HG03442 (cell line): ENCODE data around the gene FOXO3.

Source experiments
- ATAC-seq: cut with Tn5 transposase; IDR thresholded peaks from one replicate; pipeline ENCODE4 v1.9.1; 2021; ENCODE audit warnings: mild to moderate bottlenecking, moderate library complexity; ENCODE audit not compliant: unreplicated experiment

FOXO3 gene

DNA sequence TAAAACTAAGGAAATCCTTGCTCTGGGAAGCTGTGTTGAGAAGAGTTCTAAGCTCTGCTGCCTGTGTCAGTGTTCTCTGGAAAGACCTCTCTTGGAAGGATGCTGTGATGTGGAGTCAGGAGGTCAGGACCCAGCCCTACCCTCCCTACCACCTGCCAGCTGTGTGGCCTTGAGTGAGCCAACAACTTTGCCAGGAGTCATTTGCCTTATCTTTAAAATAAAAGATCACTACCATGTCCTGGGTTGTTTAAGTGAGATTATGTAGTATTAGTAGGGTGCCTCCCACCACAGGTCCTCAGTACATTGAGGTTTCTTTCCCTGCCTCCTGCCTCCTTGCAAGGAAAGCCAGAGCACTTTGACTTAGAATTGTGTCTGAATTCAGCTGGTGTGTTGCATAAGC lies 64.9 kb downstream of the FOXO3 start:
- ATAC-seq, result no peak

DNA sequence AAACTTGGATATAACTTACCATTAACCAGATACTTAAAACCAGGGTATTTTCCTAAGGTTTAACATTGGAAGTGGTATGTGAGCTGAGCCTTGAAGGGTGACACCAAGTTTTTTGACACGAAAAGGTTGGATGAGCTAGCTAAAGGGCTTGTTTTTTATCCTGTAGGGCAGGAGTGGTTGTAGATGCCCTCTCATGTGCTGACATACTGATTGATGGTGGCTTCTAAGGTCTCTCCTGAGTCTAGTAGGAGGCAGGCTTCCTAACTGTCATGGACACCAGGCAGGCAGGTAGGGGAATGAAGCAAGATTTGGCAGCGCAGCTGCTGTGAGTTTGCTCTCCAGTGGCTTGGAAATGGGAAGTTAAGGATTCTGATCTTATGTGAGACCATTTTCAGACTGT lies 66.1 kb downstream of the FOXO3 start:
- ATAC-seq, result no peak

DNA sequence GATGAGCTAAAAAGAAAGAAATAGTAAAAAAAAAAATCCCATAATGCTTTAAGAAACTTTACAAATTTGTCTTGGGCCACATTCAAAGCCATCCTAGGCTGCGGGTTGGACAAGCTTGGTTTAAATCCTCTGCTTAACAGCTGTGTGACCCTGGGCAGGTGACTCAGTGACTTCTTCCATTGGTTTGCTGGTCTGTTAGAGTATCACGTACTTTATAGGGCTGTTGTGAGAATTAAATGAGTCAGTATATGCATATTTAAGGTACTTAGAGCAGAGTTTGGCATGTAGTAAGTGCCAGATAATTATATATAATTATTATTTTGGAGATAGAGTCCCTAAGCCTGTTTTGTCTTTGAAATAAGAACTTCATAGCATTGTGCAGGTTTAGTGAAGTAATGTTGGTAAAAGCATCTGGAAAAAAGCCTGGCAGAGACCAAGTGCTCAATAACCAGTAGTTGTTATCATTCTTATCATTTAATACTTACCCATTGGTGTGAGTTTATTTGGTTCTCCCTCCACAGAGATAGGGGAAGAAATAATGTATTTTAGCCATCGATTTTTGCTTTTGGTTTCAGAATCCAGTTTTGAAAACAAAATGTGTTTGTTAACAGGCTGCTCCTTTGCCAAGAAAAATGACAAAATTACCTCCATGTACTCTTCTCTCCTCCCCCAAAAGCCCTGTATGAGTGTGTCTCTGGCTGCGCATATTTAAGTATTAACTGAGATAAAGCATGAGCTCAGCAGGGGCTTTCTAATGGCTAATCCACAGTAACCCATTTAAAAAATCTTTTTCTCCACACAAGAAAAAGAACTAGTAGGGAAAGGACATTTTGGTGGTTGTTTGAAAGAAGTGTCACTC lies 67.2 kb downstream of the FOXO3 start:
- no peak for ATAC-seq

DNA sequence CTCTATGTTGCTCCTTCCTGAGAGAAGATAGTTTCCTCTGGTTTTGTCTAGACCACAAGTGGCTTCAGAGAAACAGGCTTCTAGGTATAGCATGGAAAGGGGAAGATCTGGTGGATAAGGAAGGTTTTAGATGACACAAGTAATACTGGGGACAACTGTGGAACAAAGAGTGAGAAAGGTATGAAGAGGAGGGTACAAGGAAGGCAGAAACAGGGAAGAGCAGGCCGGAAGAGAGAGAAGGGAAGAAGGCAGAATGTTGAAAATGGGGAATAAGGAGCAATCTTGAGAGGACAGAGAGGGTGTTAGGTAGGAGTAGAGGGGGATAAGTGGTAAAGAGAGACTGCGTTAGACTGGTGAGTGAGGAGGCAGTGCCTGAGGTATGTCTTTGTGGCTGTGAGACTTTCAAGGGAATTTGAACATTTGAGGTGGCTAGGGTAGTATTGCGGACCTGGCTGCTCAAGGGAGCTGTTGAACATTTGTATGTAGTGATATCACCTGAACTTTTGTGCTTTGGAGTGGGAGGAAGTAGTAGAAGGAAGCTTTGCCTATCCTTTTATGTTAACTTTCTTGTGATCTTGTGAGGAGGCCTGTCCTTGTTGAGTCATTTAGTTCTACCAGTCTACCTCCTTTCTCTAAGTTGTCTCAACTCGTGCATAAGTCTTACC lies 69.5 kb downstream of the FOXO3 start:
- ATAC-seq, result peak; percentile 46

DNA sequence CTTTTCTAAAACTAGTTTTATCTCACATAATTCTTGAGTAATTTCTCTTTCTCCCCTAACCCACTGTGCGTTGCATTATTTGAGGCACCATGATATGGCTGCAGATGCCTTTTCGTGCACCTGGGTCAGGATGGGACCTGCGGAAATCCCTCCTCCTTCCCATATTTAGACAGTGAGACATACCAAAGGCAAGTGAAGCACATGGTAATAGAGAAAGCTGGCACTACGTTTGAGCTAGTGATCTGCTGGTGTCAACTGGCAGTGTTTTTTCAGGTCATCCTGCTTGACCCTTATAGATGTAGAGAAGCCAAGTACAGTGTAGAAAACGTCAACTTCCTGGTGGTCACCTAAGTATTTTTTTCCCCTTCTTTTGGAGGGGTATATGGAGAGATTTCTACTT lies 71.7 kb downstream of the FOXO3 start:
- no peak for ATAC-seq

DNA sequence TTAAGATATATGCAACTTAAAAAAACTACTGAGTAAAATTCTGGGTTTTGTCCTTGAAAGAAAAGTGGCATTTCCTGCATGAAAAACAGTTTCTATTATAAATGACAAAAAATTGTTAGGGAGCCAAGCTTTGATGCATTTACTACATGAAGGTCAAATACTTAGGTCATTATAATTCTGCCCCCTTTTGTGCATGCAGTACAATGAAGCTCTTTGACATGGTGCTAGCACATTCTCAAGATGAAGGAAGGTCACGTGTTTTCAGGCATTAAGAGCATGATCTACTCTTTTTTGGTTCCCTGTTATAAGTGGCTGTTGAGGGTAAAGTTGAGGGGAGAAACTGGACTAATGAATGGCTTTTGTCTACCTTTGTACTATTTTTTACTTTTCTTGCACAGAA lies 72.7 kb downstream of the FOXO3 start:
- no peak for ATAC-seq

DNA sequence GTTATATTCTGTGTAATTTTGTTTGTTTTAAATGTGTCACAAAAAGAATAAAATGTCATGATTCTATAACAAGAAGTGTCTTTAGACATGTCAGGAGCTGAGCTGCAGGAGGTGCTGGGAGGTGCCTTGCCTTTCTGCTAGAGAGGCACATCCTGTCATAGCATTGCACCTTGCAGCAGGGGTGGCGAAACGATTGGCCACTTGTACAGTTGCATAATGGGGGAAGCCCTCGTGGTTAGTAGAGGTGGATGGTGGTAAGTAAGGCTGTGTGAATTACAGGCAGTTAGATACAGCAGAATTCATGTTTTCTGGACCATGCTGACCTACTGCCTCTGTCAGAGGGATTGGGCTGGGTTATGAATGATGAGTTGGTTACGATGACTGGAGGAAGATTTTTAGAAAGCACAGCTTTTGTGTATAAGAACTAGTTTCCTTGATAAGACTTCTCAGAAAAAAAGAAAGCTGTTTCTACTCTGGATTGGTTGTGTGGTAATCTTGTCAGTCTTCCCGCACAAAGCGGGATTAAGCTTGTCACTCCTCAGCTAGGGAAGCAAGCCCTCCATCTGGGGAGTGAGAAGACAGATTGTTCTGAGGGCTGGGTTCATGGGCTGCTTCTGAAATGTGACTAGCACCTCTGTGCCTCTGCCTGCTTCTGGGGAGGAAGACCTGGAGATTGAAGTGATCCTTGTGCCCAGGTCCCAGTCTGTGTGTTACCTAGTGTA lies 74.9 kb downstream of the FOXO3 start:
- ATAC-seq, result no peak

DNA sequence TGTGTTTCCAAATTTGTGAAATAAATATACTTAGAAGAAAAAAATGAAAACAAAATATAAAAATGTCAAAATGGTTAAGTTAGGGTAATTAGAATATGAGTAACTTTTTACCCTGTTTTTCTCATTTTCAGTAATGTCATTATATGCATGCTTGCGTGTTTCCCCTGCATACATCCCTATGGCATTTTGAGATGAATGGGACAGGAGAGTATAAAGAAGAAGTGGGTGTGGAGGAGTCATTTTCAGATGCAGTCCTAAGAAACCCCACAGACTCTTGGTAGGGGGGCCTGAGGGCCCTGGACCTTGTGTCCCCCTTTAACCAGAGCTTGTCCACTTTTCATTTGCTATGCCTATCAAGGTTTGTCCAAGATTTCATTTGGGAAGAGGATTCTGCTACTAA lies 77.2 kb downstream of the FOXO3 start:
- no peak for ATAC-seq

DNA sequence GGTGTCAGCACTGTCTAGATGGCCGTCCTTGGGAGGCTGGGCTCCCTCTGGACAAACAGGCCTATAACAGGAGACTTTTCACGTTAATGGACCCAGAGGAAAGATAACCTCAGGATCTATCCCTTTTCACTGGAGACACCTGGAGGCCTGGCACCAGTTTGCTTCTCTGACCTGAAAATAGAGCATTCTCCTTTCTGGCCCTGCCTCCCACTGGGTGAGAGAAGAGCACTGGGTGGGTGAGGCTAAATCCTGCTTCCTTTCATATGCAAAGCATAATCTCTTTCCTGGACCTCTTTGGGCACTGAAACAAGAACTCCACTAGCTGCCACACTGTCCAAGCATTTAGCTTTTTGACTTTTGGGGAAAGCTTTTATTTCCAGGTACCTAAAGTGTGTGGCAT lies 78.3 kb downstream of the FOXO3 start:
- no peak for ATAC-seq

DNA sequence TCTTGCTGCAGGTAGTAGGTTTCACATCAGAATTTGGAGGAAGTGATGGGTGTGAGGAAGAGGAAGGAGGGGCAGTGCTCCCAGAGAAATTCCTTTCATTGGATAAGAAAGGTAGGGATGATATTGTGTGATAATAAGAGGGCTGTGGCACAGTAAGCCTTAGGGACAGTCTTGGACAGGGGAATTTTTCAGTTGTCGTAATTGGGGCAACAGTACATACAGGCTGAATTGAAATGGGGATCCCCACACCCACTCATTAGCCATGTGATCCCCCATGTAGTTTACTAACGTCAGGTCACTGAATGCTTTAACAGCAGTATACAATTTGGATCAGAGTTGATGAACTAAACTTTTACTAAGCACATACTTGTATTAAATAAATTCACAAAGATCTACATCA lies 79.4 kb downstream of the FOXO3 start:
- no peak for ATAC-seq

DNA sequence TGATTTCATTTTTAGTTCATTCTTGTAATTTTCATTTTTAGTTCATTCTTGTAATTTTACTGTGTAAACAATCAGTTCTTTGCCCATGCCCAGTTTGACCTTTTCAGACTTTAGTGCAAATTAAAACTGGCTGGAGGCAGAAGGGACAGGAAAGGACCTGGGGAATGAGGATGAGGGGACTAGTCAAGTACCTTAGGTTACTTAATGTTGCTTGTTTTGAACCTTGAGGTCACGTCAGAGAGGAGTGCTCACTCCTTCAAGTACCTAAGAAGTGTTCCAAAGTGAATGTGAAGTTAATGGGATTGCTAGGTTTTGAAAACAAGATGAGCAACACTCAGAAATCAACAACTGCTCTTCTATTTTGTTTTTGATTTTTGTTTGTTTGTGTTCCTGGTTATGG lies 82.5 kb downstream of the FOXO3 start:
- ATAC-seq, result no peak

DNA sequence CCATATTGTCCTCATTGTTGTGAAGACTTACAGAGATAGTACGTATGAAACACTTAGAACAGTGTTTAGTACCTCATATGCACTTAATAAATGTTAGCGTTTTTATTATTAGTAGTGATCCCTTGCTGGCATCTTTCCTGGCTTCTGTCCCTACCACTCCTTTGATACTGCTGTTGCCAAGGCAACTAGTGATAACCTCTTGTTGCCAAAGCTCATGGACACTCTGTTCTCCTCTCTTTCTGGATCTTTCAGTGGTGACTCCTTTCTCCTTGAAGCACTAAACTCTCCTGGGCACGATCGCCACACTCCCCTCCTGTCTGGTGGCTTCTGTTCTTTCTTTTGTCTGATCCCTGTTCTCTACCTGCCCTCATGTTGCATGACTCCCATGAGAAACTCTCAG lies 83.5 kb downstream of the FOXO3 start:
- ATAC-seq, result no peak

DNA sequence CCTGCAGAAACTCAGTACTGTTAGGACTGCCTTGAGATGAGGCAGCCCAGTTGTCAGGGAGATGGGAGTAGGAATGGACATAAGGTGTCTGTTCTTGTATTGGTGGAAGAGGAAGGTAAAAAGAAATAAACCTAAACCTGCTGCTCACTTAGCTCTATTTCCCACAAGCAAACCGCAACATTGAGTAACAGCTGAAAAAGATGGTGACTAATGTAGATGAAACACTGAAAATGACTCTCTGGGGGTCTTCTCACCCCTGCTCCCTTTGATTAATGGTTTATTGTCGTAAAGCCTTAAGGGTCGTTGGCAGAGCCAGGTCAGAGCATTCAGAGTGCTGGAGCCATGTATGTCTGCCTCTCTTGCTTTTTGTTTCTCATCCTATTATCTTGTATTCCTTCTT lies 87.5 kb downstream of the FOXO3 start:
- ATAC-seq, result no peak

DNA sequence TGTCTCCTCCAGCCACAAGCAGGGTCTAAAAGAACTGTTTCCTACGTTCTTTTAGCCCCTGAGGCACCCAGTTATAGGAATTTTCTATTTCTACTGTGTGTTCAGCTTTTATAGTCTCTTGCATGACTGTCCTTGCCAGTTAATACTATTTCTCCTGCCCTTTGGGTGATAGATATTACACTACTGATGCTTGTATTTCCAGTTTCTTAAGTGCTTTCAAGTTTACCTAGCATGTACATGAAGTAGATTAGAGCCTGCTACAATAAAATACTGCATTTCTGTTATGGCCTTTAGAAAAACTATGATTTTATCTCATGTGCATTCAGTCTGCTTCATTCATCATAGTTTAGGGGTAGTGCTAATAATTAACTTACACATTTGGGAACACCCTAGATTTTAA lies 89.6 kb downstream of the FOXO3 start:
- ATAC-seq, result no peak

DNA sequence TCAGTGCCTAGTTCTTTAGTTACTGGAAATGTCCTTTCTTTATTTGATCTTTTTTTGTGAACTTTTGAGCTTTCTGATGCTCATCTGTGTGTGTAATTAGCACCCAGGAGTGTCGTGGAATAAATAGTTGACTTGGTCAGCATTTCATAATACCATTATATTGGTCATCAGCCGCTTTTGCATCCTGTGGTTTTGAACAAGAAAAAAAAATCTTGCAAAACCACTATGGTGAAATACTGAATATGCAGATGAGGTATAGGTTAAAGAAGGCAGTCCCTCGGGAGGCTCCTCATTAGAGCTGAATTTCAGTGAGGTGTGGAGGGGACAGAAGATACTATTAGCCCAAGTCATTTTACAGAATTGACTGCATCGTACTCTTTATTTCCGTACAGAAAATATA lies 90.1 kb downstream of the FOXO3 start:
- no peak for ATAC-seq

DNA sequence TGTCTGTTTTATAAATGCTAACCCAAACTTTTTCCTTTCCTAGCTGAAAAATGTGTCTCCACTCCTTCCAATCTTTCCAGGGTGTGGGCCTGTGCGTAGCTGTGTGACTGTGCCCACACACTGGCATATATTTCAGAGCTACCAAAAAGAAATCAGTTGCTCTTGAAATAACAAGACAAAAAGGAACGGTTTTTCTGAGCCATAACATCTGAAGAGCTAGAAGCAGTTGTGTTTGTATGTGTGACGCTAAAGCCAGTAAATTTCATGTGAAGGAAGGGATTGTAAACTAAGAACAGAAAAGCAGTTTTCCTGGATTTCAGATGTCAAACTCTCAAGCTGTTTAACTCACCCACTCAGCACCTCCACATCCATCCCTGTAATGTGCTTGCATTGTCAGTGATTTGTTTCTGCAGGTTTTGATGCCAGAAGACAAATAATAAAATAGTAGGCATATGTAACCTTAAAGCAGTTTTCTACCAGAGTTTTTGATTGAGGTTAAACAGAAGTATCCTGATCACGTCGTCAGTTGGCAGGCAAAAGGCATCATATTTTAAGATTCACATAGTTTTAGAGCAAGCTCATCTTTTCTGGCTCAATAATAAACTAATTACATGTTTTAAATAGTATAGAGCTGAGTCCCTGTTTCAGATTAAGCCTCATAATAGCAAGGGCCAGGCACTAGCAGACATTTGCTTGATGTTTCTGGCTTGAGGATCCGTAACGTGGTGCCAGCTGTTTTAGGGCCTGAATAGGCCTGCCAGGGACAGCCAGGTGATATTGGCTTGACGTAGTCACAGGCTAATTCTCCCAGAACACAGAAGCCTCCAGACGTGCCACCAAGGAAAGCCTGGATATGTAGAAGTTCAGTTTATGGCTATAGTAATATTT lies 90.9 kb downstream of the FOXO3 start:
- no peak for ATAC-seq

DNA sequence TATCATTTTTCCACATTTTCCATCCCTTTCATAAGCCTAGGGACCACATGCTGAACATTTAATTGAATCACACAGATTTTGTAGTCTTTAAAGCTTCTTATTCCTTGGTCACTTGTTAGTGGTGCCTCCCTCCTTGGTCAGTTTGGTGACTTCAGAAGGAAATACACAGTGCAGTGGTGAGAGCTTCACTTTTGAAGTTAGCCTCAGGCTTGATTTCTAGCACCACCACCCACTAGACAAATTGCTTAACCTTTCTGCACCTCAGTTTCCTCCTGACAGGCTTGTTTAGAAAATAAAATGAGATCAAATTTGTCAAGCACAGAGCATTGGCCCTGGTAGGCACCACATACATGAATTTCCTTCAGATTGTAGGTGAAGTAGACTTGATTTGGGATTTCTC lies 91.7 kb downstream of the FOXO3 start:
- ATAC-seq, result no peak

DNA sequence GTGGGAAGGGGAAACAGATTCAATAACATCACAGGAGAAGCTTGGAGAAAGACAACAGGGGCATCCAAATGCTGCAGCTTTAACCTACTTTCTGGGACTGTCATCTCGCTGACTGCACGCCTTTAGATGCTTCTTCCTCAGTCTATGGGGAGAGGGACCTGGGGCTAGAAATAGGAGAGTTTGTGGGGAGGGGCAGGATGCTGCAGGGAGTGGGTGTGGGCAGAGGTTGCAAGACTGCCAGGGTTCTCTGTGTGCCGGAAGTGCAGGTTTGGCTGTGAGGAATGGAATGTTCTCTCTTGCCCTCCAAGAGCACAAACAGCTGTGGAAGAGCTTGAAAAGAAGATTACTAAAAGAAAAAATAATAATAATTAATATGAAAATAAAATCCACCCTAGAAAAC lies 93.2 kb downstream of the FOXO3 start:
- no peak for ATAC-seq

DNA sequence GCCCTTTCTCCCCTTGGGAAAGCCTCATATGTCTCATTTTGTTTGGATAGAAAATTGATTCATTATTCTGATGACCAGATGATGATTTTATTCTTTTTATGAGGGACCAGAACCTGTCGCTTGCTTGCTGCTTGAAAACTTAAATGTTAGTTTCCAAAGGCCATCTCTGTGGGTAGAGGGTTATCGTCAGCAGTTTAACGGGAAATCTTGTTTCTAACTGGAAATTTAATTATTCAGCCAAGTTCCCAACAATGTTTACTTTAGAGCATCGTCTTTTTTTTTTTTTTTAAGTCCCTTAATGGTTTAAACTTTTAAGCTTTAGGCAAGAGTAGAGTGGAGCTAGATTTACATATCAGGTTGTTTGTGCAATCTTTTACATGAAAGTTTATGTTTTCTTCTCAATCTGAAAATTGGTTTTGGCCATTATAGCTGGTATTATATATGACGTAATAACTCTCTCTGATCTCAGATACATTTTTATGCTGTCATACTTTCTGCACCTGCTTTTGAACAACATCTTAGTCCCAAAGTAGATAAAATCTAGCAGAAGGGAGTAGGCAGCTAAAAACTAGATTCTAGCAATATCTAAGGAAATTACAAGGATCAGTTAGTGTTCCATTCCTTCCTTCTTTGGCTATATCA lies 93.9 kb downstream of the FOXO3 start:
- ATAC-seq, result no peak

DNA sequence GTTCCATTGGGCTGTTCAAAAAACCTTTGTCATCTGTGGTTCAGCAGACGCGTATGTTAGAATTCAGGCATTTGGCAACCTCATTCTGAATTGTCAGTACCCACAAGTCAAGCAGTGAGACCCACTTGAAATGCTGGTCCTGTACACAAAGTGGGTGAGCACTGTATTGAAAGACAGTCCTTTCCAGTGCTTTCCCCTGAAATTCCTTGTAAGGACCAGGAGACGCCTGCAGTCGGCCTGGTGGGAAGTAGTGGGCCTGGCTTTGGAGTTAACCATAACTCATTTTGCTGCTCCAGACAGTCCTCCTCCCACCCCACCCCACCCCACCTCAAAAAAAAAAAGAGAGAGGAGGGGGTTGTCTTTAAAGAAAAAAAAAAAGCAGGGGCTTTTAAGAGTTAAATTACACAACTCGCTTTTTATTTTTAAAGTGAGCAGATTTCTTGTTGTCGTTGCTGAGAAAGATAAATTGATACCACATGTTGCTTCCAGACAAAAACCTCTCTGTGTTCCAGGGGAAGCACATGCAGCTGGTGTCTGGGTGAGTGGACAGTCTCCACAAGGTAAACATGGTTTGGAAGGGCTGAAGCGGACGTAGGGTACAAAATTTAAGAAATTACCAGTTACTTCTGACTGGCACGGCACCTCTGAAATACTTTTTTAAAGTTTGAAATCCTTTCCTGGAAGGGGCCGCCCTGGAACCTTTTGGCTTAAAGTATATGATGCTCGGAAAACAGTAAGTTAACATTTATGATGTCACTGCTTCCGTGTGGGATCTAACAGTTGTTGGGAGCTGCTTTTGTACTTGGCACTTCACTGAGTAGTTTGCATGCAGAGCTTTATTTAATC lies 95.3 kb downstream of the FOXO3 start:
- no peak for ATAC-seq
